HUES48 (cell line): ENCODE measurements around the gene GPSM3.
"Not testable (repeated sequence)": the region's sequence is repeated elsewhere in the genome, so short reads cannot be mapped to it uniquely, and the experiment has no call there.

Source experiments
- H3K27ac ChIP-seq: one replicate; pipeline ENCODE4 v1.7.0; 2013; ENCODE audit warnings: low read depth, low read length, inconsistent platforms
- H3K27me3 ChIP-seq: 2 replicates; pipeline ENCODE4 v1.6.1; 2013; ENCODE audit warnings: mild to moderate bottlenecking, low read length; ENCODE audit not compliant: control insufficient read depth, insufficient read depth
- H3K36me3 ChIP-seq: 2 replicates; pipeline ENCODE4 v1.6.1; 2013; ENCODE audit warnings: low read length; ENCODE audit not compliant: control insufficient read depth, insufficient read depth
- H3K4me1 ChIP-seq: 2 replicates; pipeline ENCODE4 v1.6.1; 2013; ENCODE audit warnings: mild to moderate bottlenecking, low read length; ENCODE audit not compliant: control insufficient read depth, insufficient read depth
- H3K4me3 ChIP-seq: 2 replicates; pipeline ENCODE4 v1.5.1; 2013; ENCODE audit warnings: mild to moderate bottlenecking, low read depth, low read length
- H3K9ac ChIP-seq: 2 replicates; pipeline ENCODE4 v1.6.1; 2013; ENCODE audit warnings: mild to moderate bottlenecking, low read depth, low read length, moderate library complexity
- H3K9me3 ChIP-seq: 2 replicates; pipeline ENCODE4 v1.6.1; 2013; ENCODE audit warnings: low read length; ENCODE audit not compliant: control insufficient read depth, insufficient read depth

The GPSM3 gene

DNA sequence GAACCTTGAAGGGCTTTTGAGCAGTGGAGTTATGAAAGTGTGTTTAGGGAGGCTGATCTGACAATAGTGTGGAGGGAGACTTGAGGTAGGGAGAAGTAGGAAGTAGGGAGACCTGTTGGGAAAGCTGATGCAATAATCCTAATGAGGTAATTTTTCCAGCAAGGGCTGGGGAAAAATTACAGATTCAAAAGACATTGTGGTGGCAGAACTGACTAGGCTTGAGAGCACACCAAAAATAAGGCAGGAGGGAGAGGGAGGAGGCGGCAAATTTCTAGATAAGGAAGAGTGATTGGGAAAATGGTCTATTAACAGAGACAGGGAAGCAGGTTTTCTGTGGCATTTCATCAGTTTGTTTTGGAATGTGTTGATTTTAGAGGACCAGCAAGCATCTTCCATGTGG lies 46.2 kb downstream of the GPSM3 start:
- no peaks in the 10 kb centered on the region for H3K36me3 ChIP-seq
- no peak overlapping the region; the same call in 1 of the 2 replicates for H3K4me3 ChIP-seq
- no peak overlapping the region for H3K27ac ChIP-seq
- H3K4me1 ChIP-seq: peaks cover 24% of the 10 kb centered on the region
- peak overlapping the region; percentile 4; the same call in 1 of the 2 replicates for H3K9ac ChIP-seq
- peaks cover 25% of the 10 kb centered on the region for H3K27me3 ChIP-seq
- H3K9me3 ChIP-seq: no peaks in the 10 kb centered on the region

DNA sequence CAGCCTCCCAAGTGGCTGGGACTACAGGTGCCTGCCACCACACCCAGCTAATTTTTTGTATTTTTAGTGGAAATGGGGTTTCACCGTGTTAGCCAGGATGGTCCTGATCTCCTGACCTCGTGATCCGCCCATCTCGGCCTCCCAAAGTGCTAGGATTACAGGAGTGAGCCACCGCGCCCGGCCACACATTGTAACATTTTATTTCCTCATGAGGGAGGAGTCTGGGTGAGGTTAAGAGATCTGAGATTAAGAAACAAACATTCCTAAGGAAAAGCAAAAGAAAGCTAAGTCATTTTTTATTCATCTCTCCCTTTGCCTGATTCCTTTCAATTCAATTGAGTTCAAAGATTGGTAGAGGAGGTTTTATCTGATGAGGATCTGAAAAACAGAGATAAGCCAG lies 48.2 kb downstream of the GPSM3 start:
- not testable (repeated sequence) for H3K4me3 ChIP-seq, H3K27ac ChIP-seq, H3K9ac ChIP-seq, H3K9me3 ChIP-seq, H3K27me3 ChIP-seq, H3K36me3 ChIP-seq
- peaks cover 12% of the 10 kb centered on the region for H3K4me1 ChIP-seq
